Measurements from ENCODE around the gene RNF169.

RNF169 gene

GRCh38 chr11:74840486-74840885 lies 91.8 kb downstream of the RNF169 start:
- no peak overlapping the region for H3K4me3 ChIP-seq (ENCODE audit: low read depth in 1 of 2, low read length in 2 of 2)
- H3K9ac ChIP-seq (ENCODE audit: low read depth, low read length): no peak overlapping the region
- no peaks in the 10 kb centered on the region for H3K4me1 ChIP-seq (ENCODE audit: insufficient read depth, low read length)
- TF ChIP-seq, protein P1, sequence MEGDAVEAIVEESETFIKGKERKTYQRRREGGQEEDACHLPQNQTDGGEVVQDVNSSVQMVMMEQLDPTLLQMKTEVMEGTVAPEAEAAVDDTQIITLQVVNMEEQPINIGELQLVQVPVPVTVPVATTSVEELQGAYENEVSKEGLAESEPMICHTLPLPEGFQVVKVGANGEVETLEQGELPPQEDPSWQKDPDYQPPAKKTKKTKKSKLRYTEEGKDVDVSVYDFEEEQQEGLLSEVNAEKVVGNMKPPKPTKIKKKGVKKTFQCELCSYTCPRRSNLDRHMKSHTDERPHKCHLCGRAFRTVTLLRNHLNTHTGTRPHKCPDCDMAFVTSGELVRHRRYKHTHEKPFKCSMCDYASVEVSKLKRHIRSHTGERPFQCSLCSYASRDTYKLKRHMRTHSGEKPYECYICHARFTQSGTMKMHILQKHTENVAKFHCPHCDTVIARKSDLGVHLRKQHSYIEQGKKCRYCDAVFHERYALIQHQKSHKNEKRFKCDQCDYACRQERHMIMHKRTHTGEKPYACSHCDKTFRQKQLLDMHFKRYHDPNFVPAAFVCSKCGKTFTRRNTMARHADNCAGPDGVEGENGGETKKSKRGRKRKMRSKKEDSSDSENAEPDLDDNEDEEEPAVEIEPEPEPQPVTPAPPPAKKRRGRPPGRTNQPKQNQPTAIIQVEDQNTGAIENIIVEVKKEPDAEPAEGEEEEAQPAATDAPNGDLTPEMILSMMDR (IDR thresholded peaks at IDR 0.05; ENCODE audit: borderline replicate concordance, extremely low read depth, low read length, poor library complexity, severe bottlenecking): no peak
- H3K27me3 ChIP-seq (ENCODE audit: insufficient read depth, low read length, poor library complexity): no peaks in the 10 kb centered on the region
- H3K27ac ChIP-seq (ENCODE audit: low read length): no peak overlapping the region
- H4K20me1 ChIP-seq (ENCODE audit: insufficient read depth, low read length): no peaks in the 10 kb centered on the region
- H3K36me3 ChIP-seq (ENCODE audit: insufficient read depth, low read length): peaks cover 93% of the 10 kb centered on the region
- no peak overlapping the region for H2AFZ ChIP-seq (ENCODE audit: low read depth, low read length)
- no peak for ATAC-seq (ENCODE audit: insufficient read depth, low read depth)
- no peak overlapping the region for H3K4me2 ChIP-seq (ENCODE audit: insufficient read depth, low read length)
- H3K79me2 ChIP-seq (ENCODE audit: insufficient read depth, low read length): no peaks in the 10 kb centered on the region
- H3K9me3 ChIP-seq (ENCODE audit: insufficient read depth, low read length, severe bottlenecking): no peaks in the 10 kb centered on the region
- no peak for DNase-seq

- Histone ChIP-seq H3K79me2 (ENCODE audit: insufficient read depth, low read length) (no peaks in the 10 kb centered on the region), H3K27me3 (ENCODE audit: insufficient read depth, low read length, poor library complexity) (no peaks in the 10 kb centered on the region), H4K20me1 (ENCODE audit: insufficient read depth, low read length) (no peaks in the 10 kb centered on the region), H3K9me3 (ENCODE audit: insufficient read depth, low read length, severe bottlenecking) (no peaks in the 10 kb centered on the region), H2AFZ (ENCODE audit: low read depth, low read length) (no peak overlapping the region), H3K9ac (ENCODE audit: low read depth, low read length) (no peak overlapping the region), H3K4me3 (ENCODE audit: low read depth in 1 of 2, low read length in 2 of 2) (no peak overlapping the region), H3K4me1 (ENCODE audit: insufficient read depth, low read length) (no peaks in the 10 kb centered on the region), H3K27ac (ENCODE audit: low read length) (no peak overlapping the region), H3K4me2 (ENCODE audit: insufficient read depth, low read length) (no peak overlapping the region), H3K36me3 (ENCODE audit: insufficient read depth, low read length) (peaks cover 82% of the 10 kb centered on the region)
- TF ChIP-seq EZH2 (IDR thresholded peaks at IDR 0.05; ENCODE audit: borderline replicate concordance, low read depth, low read length, severe bottlenecking): no peak
- TF ChIP-seq, protein P1 (IDR thresholded peaks at IDR 0.05; ENCODE audit: borderline replicate concordance, extremely low read depth, low read length, poor library complexity, severe bottlenecking): peak; percentile 10
- ATAC-seq (ENCODE audit: insufficient read depth, low read depth) (0 out of 3 replicates have a peak, but pooled peaks have one; percentile 27), DNase-seq (no peak)
Measured at GRCh38 chr11:74842967-74843366, 94.3 kb downstream of the RNF169 start.

DNA sequence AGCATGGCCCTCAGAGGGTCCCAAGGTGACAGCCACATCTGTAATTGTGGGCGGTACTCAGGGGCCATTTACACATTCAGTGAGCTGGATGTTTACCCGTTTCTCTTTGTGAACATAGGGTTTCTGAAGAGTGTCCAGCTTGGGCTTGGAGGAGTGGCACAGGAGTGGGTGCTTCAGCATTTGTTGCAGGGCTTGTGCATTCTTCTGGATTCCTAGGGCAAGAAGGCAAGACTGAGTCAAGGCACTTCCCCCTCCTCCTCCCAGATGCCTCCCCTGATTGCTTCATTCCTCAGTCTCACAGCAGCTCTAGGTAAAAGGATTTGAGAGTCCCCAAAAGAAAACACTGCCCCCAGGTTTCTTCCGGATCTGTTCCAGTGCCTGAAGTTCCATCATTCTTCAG lies 95.4 kb downstream of the RNF169 start:
- no peak for TF ChIP-seq EZH2 (IDR thresholded peaks at IDR 0.05; ENCODE audit: borderline replicate concordance, low read depth, low read length, severe bottlenecking)
- TF ChIP-seq, protein P1 (IDR thresholded peaks at IDR 0.05; ENCODE audit: borderline replicate concordance, extremely low read depth, low read length, poor library complexity, severe bottlenecking): no peak
- Histone ChIP-seq H2AFZ (ENCODE audit: low read depth, low read length) (no peak overlapping the region), H3K4me3 (ENCODE audit: low read depth in 1 of 2, low read length in 2 of 2) (no peak overlapping the region), H3K4me1 (ENCODE audit: insufficient read depth, low read length) (no peaks in the 10 kb centered on the region), H3K9me3 (ENCODE audit: insufficient read depth, low read length, severe bottlenecking) (no peaks in the 10 kb centered on the region), H3K9ac (ENCODE audit: low read depth, low read length) (no peak overlapping the region), H3K27me3 (ENCODE audit: insufficient read depth, low read length, poor library complexity) (no peaks in the 10 kb centered on the region), H3K79me2 (ENCODE audit: insufficient read depth, low read length) (no peaks in the 10 kb centered on the region), H3K4me2 (ENCODE audit: insufficient read depth, low read length) (no peak overlapping the region), H4K20me1 (ENCODE audit: insufficient read depth, low read length) (no peaks in the 10 kb centered on the region), H3K36me3 (ENCODE audit: insufficient read depth, low read length) (peaks cover 74% of the 10 kb centered on the region), H3K27ac (ENCODE audit: low read length) (no peak overlapping the region)
- DNase-seq: no peak
- no peak for ATAC-seq (ENCODE audit: insufficient read depth, low read depth)

DNA sequence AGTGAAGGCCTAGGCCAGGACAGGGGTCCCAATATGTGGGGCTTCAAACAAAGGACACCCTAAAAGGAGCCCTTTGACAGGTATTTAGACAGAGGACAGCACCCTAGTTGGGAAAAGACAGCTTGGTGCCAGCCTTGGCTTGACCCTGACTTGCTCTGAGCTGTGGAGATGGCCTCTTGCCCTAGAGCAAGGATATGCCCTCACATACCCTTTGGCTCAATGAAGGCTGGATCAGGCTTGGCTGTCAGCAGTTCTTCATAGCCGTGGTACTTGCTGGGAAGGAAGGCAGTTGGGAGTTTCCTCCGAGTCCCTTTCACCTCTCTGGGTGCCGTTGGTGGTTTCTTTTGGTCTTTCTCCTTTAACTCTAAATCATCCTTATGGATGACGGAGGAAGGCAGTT lies 96.2 kb downstream of the RNF169 start:
- TF ChIP-seq, protein P1 (IDR thresholded peaks at IDR 0.05; ENCODE audit: borderline replicate concordance, extremely low read depth, low read length, poor library complexity, severe bottlenecking): no peak
- TF ChIP-seq EZH2 (IDR thresholded peaks at IDR 0.05; ENCODE audit: borderline replicate concordance, low read depth, low read length, severe bottlenecking): no peak
- no peak overlapping the region for H2AFZ ChIP-seq (ENCODE audit: low read depth, low read length)
- no peaks in the 10 kb centered on the region for H4K20me1 ChIP-seq (ENCODE audit: insufficient read depth, low read length)
- H3K4me1 ChIP-seq (ENCODE audit: insufficient read depth, low read length): no peaks in the 10 kb centered on the region
- DNase-seq (no peak), ATAC-seq (ENCODE audit: insufficient read depth, low read depth) (no peak)
- no peak overlapping the region for H3K4me3 ChIP-seq (ENCODE audit: low read depth in 1 of 2, low read length in 2 of 2)
- H3K79me2 ChIP-seq (ENCODE audit: insufficient read depth, low read length): no peaks in the 10 kb centered on the region
- no peaks in the 10 kb centered on the region for H3K27me3 ChIP-seq (ENCODE audit: insufficient read depth, low read length, poor library complexity)
- no peak overlapping the region for H3K9ac ChIP-seq (ENCODE audit: low read depth, low read length)
- no peaks in the 10 kb centered on the region for H3K9me3 ChIP-seq (ENCODE audit: insufficient read depth, low read length, severe bottlenecking)
- H3K27ac ChIP-seq (ENCODE audit: low read length): no peak overlapping the region
- peaks cover 69% of the 10 kb centered on the region for H3K36me3 ChIP-seq (ENCODE audit: insufficient read depth, low read length)
- no peak overlapping the region for H3K4me2 ChIP-seq (ENCODE audit: insufficient read depth, low read length)

Data from DND-41 (cell line).